ENCODE data around the gene RASA2.

DNA sequence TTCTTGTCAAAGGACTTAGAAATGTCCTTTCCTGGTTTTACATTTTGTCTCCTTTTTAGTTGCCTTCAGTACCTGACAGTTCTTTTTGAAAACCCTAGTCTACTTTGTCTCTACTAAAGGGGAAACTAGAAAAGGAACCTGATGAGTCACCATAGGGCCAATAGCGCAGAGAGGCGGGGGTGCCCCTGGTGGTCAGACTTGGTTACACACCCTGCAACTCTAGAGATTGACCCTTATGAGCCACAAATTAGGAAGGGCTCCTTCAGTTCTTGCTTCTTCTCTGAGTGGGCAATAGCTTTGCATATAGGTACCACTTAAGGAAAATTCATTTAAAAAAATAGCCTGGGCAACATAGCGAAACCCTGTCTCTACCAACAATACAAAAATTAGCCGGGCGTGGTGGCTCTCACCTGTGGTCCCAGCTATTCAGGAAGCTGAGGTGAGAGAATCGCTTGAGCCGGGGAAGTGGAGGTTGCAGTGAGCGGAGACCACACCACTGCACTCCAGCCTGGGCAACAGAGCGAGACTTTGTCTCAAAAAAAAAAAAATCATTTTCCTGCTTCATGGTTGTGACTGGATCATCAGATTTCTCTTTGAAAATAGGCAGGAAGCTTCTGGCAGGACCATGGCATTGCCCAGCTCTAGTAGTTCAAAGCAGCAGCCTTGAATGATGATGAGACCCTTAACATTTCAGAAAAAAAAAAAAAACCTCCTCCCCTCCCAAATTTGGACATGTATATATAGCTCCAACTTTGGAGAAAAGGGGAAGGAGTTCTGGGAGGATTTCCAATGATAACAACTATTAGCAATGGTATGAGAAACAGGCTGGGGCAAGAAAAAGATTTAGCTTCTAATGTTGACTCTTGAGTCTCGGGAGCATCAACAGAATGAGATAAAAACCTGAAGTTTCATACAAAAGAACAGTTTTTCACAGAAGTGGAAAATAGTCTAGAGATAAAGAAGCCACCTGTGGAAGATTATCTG, 45.2 kb upstream of the RASA2 start:
- TF ChIP-seq, protein P1, sequence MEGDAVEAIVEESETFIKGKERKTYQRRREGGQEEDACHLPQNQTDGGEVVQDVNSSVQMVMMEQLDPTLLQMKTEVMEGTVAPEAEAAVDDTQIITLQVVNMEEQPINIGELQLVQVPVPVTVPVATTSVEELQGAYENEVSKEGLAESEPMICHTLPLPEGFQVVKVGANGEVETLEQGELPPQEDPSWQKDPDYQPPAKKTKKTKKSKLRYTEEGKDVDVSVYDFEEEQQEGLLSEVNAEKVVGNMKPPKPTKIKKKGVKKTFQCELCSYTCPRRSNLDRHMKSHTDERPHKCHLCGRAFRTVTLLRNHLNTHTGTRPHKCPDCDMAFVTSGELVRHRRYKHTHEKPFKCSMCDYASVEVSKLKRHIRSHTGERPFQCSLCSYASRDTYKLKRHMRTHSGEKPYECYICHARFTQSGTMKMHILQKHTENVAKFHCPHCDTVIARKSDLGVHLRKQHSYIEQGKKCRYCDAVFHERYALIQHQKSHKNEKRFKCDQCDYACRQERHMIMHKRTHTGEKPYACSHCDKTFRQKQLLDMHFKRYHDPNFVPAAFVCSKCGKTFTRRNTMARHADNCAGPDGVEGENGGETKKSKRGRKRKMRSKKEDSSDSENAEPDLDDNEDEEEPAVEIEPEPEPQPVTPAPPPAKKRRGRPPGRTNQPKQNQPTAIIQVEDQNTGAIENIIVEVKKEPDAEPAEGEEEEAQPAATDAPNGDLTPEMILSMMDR (IDR thresholded peaks at IDR 0.05): peak; percentile 15 to 89 (median 65)
- no peak for TF ChIP-seq POLR2A (IDR thresholded peaks at IDR 0.05)
